Gastrocnemius medialis (tissue), 4 donors: ENCODE results near the gene BCL2L12. TPM values are rescaled to one million over a fixed set of nuclear protein-coding genes. Genes with fewer than 3 reads are reported as not detected.

Source experiments
- ATAC-seq, 2 donors: fragments of 150-250 bp; one replicate each; pipeline ENCODE4 v1.9.1; 2016
- DNase-seq, 2 donors: peaks; one replicate each; pipeline ENCODE4 v3.0.0-alpha.2; 2019
- H3K27ac ChIP-seq, 4 donors: fragments of 200-600 bp; sonication (generic); 1 replicate in 1 of 4; 2 replicates in 3 of 4; pipeline ENCODE4 v1.5.1; 2016 to 2018; ENCODE audit warnings: mild to moderate bottlenecking in 2 of 4, moderate library complexity in 1 of 4
- H3K27me3 ChIP-seq, 3 donors: fragments of 200-600 bp; sonication (generic) in 2 of 3; 1 replicate in 1 of 3; 2 replicates in 2 of 3; pipeline versions ENCODE4 v1.5.1 to v1.6.0; 2016 to 2019; ENCODE audit warnings: mild to moderate bottlenecking in 1 of 3, moderate library complexity in 1 of 3
- H3K36me3 ChIP-seq, 2 donors: fragments of 200-600 bp; sonication (generic) in 1 of 2; one replicate each; pipeline ENCODE4 v1.5.1; 2017 to 2018
- H3K4me1 ChIP-seq, 2 donors: fragments of 200-600 bp; sonication (generic) in 1 of 2; one replicate each; pipeline ENCODE4 v1.5.1; 2016 to 2017; ENCODE audit warnings: mild to moderate bottlenecking in 2 of 2
- H3K4me3 ChIP-seq, 4 donors: fragments of 200-600 bp; sonication (generic) in 3 of 4; 1 replicate in 1 of 4; 2 replicates in 3 of 4; pipeline ENCODE4 v1.5.1; 2016 to 2019; ENCODE audit warnings: mild to moderate bottlenecking in 2 of 4
- H3K9me3 ChIP-seq, 3 donors: fragments of 200-600 bp; sonication (generic) in 2 of 3; 1 replicate in 1 of 3; 2 replicates in 2 of 3; pipeline ENCODE4 v1.5.1; 2016 to 2019
- POLR2A ChIP-seq, 2 donors: fragments of 450-650 bp; IDR thresholded peaks; one replicate each; pipeline ENCODE4 v1.6.1; 2017; ENCODE audit warnings: antibody characterized with exemption in 2 of 2, mild to moderate bottlenecking in 2 of 2, moderate library complexity in 2 of 2
- in situ Hi-C, 4 donors: fragments of 200-750 bp; cut with MboI; loops; one replicate each; pipeline versions ENCODE4 v1.15.0 to v1.8.0; 2017; ENCODE audit warnings: low sequenced_read_pairs in 4 of 4
- intact Hi-C: fragments of 100-400 bp; cut with DNase I; formaldehyde crosslinking; loops from one replicate; pipeline ENCODE4 v1.15.1; 2023; ENCODE audit warnings: low total_unique reads
- total RNA-seq, 4 donors: library from RNA; depleted of rRNA; stranded (reverse); fragments of >200 nt; gene quantifications; one replicate each; pipeline versions ENCODE4 v1.1.0 to v1.2.3, GENCODE V29; 2016
- TF ChIP-seq, protein P1 (sequence below), 5 experiments: fragments of 450-650 bp in 3 of 5; fragments of 200-600 bp in 2 of 5; sonication (generic) in 2 of 5; IDR thresholded peaks in 4 of 5; conservative IDR thresholded peaks in 1 of 5; 1 replicate in 4 of 5; 2 replicates in 1 of 5; pipeline ENCODE4 v1.5.1; 2016 to 2019; ENCODE audit warnings: antibody characterized with exemption in 5 of 5, mild to moderate bottlenecking in 3 of 5, moderate library complexity in 3 of 5

The BCL2L12 gene
- total RNA-seq, 4 donors from 2014 or later: 10.7 to 12.9 (median 11.8) TPM

DNA sequence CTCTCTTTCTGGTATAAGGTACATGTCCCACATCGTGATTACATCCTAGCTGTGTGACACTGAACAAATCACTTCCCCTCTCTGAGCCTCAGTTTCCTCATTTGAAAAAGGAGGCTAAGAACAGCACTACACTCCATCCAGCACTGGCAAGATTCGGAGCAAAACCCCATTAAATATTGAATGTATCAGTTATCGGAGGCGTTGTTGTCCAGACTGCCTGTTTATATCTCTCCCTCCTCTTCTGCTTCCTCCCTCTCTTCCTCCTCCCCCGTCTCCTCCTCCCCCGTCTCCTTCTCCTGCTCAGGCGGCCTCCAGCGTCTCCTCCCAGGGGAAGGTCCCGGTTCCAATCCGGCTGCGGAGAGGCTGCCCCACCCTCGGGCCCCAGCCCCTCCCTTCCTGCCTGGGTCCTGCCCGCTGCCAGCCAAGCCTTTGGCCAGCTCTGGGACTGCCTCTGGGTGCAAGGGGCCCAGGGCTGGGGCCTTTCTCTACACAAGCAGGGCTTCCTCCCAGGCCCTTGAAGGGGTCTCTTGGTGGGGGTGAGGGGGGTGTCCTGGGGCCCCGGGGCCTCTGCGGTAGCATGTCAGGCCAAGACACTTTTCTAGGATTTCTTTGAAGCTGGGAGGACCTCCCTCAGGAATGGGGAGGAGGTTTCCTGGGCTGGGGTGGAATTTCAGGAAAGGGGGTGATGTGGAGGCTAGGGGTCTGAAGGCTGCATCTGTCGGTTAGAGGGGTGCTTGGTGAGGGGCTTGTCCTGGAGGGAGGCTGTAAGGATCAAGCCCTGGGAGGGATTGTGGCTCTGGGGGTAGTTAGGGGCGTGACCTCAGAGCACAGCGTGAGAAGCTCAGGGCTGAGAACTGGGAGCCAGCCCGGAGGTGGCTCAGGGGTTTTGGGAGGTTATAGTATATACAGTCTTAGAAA is 27.7 kb upstream of the BCL2L12 start:
- Histone ChIP-seq H3K4me3 (peak overlapping the region; percentile 64 to 95 (median 80)), H3K9me3 (no peaks in the 10 kb centered on the region), H3K27ac (peak overlapping the region; percentile 92 to 99 (median 96)), H3K36me3 (peaks cover 0 to 5% of the 10 kb centered on the region in 2 donors), H3K27me3 (no peaks in the 10 kb centered on the region), H3K4me1 (peaks cover 16 to 21% of the 10 kb centered on the region in 2 donors)
- intact Hi-C loops: no loop called here
- DNase-seq: peak; percentile 76 to 80
- peak; percentile 9 to 29 for TF ChIP-seq POLR2A (IDR thresholded peaks at IDR 0.05)
- TF ChIP-seq, protein P1, sequence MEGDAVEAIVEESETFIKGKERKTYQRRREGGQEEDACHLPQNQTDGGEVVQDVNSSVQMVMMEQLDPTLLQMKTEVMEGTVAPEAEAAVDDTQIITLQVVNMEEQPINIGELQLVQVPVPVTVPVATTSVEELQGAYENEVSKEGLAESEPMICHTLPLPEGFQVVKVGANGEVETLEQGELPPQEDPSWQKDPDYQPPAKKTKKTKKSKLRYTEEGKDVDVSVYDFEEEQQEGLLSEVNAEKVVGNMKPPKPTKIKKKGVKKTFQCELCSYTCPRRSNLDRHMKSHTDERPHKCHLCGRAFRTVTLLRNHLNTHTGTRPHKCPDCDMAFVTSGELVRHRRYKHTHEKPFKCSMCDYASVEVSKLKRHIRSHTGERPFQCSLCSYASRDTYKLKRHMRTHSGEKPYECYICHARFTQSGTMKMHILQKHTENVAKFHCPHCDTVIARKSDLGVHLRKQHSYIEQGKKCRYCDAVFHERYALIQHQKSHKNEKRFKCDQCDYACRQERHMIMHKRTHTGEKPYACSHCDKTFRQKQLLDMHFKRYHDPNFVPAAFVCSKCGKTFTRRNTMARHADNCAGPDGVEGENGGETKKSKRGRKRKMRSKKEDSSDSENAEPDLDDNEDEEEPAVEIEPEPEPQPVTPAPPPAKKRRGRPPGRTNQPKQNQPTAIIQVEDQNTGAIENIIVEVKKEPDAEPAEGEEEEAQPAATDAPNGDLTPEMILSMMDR (IDR thresholded peaks at IDR 0.05 in 4 of 5, conservative IDR thresholded peaks at IDR 0.05 in 1 of 5): no peak
- ATAC-seq: no peak
- in situ Hi-C loops: no loop called here

DNA sequence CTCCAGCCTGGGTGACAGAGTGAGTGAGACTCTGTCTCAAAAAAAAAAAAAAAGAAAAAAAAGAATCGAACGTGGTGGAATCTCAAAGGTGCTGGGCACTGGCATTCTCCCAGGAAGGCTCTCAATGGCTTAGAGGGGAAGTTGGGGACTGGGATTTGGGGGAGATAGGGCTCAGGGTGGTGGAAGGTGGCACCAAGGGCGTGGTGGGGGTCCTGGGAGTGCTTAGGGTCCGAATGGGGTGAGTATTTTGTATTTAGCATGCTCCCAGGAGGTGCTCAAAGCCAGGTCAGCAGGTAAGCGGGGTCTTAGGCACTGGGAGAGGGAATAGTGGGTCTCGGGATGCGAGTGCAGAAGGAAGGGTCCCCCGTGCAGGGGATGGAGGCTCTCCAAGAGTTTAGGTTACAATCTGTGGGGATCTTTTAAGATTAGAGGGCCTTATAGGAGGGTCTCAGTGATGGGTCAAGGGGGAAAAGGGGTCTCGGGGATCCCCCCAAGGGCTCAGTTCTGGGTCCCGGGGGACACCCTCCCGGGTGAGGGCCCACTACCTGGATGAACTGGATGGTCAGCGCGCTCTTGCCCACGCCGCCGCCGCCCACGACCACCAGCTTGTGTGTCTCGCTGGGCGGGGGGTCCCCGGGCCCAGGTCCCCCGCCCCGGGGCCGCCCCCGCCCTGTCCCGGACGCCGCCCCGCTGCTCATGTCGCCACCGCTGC is 26.2 kb upstream of the BCL2L12 start:
- in situ Hi-C loops (no loop called here), intact Hi-C loops (loop anchor here (1.0 to 5.0 kb wide), 7 partner anchors 38 to 388 kb away; partner anchors contain the start of genes AKT1S1, NOSIP, PRMT1 and PRRG2)
- peak overlapping the region; percentile 92 to 99 (median 96) for H3K27ac ChIP-seq
- H3K36me3 ChIP-seq: peaks cover 0 to 5% of the 10 kb centered on the region in 2 donors
- peaks cover 30 to 35% of the 10 kb centered on the region in 2 donors for H3K4me1 ChIP-seq
- peak in 1 of 2 donors; percentile 42 for DNase-seq
- no peaks in the 10 kb centered on the region for H3K27me3 ChIP-seq
- peak in 1 of 2 donors; percentile 2 for TF ChIP-seq POLR2A (IDR thresholded peaks at IDR 0.05)
- TF ChIP-seq, protein P1 (IDR thresholded peaks at IDR 0.05 in 4 of 5, conservative IDR thresholded peaks at IDR 0.05 in 1 of 5): no peak
- no peaks in the 10 kb centered on the region for H3K9me3 ChIP-seq
- H3K4me3 ChIP-seq: peak overlapping the region; percentile 64 to 95 (median 80)
- ATAC-seq: no peak

- intact Hi-C loops (loop anchor here (1.0 to 5.0 kb wide), 7 partner anchors 37 to 387 kb away; partner anchors contain the start of genes AKT1S1, NOSIP, PRMT1 and PRRG2), in situ Hi-C loops (no loop called here)
- Histone ChIP-seq H3K4me1 (peaks cover 31 to 37% of the 10 kb centered on the region in 2 donors), H3K27me3 (no peaks in the 10 kb centered on the region), H3K36me3 (peaks cover 0 to 4% of the 10 kb centered on the region in 2 donors), H3K9me3 (no peaks in the 10 kb centered on the region), H3K27ac (peak within 1 kb of the TSS; percentile 93 to 99 (median 97)), H3K4me3 (peak within 1 kb of the TSS; percentile 64 to 95 (median 80))
- TF ChIP-seq, protein P1 (IDR thresholded peaks at IDR 0.05 in 4 of 5, conservative IDR thresholded peaks at IDR 0.05 in 1 of 5): no peak
- TF ChIP-seq POLR2A (IDR thresholded peaks at IDR 0.05): peak; percentile 84 to 94
- peak; percentile 74 to 76 for ATAC-seq
- DNase-seq: peak; percentile 100
These were observed 25.4 kb upstream of the BCL2L12 start, which contains the start of gene RRAS for GRCh38 chr19:49640113-49640898. Gene RRAS, minus strand, starts transcription at chr19:49640143. Its CDS starts 45 bp downstream, at chr19:49640098.
